Neural cell (in vitro differentiated cells): Measurements from ENCODE around the gene CALML4. TPM values are rescaled to one million over a fixed set of nuclear protein-coding genes. Genes with fewer than 3 reads are reported as not detected.

Experiments
- H2AFZ ChIP-seq: fragments of 200-600, 300-800 bp; sonication (generic), shearing (Covaris generic); 2 replicates; pipeline ENCODE4 v1.6.0; 2014; ENCODE audit warnings: low read depth, mild to moderate bottlenecking, antibody characterized with exemption, low read length, moderate library complexity
- H3F3A ChIP-seq: fragments of 200-600 bp; shearing (Covaris generic); 2 replicates; pipeline ENCODE4 v1.6.1; 2016; ENCODE audit warnings: mild to moderate bottlenecking, moderate library complexity, mixed read lengths, antibody characterized with exemption, low read length; ENCODE audit not compliant: insufficient read depth, poor library complexity, severe bottlenecking
- H3K27ac ChIP-seq: fragments of 200-600, 300-800 bp; sonication (generic), shearing (Covaris generic); 2 replicates; pipeline ENCODE4 v1.5.1; 2014; ENCODE audit warnings: mild to moderate bottlenecking, low read length, moderate library complexity
- H3K27me3 ChIP-seq: fragments of 300-800, 200-600 bp; sonication (generic), shearing (Covaris generic); 2 replicates; pipeline ENCODE4 v1.6.0; 2014; ENCODE audit warnings: mild to moderate bottlenecking, low read depth, low read length, moderate library complexity; ENCODE audit not compliant: insufficient read depth
- H3K36me3 ChIP-seq: fragments of 300-800, 200-600 bp; sonication (generic), shearing (Covaris generic); 2 replicates; pipeline ENCODE4 v1.5.1; 2014; ENCODE audit warnings: mild to moderate bottlenecking, antibody characterized with exemption, low read length, moderate library complexity; ENCODE audit not compliant: insufficient read depth
- H3K4me2 ChIP-seq: fragments of 300-800, 200-600 bp; sonication (generic), shearing (Covaris generic); 2 replicates; pipeline ENCODE4 v1.6.0; 2014; ENCODE audit warnings: mild to moderate bottlenecking, low read length
- H3K4me3 ChIP-seq: fragments of 300-800, 200-600 bp; sonication (generic), shearing (Covaris generic); 2 replicates; pipeline ENCODE4 v1.5.1; 2014; ENCODE audit warnings: mild to moderate bottlenecking, low read length, moderate library complexity
- H3K79me2 ChIP-seq: fragments of 200-600 bp; shearing (Covaris generic); replicated peaks from 2 replicates; pipeline ENCODE4 v1.6.0; 2014; ENCODE audit warnings: mild to moderate bottlenecking, low read length, moderate library complexity; ENCODE audit not compliant: insufficient read depth
- H3K9ac ChIP-seq: fragments of 300-800, 200-600 bp; sonication (generic), shearing (Covaris generic); 2 replicates; pipeline ENCODE4 v1.6.1; 2016; ENCODE audit warnings: mild to moderate bottlenecking, low read length, mixed read lengths
- H3K9me2 ChIP-seq: fragments of 200-600 bp; shearing (Covaris generic); 2 replicates; pipeline ENCODE4 v1.6.1; 2016; ENCODE audit warnings: mild to moderate bottlenecking, low read length, mixed read lengths; ENCODE audit not compliant: insufficient read depth
- H3K9me3 ChIP-seq: fragments of 200-600, 300-800 bp; sonication (generic), shearing (Covaris generic); 2 replicates; pipeline ENCODE4 v1.6.1; 2016; ENCODE audit warnings: mild to moderate bottlenecking, mixed run types, low read length, moderate library complexity, mixed read lengths
- H4K20me1 ChIP-seq: fragments of 200-600 bp; shearing (Covaris generic); 2 replicates; pipeline ENCODE4 v1.6.1; 2016; ENCODE audit warnings: mild to moderate bottlenecking, mixed run types; ENCODE audit not compliant: insufficient read depth
- EP300 ChIP-seq: fragments of 450-650 bp; conservative IDR thresholded peaks from 2 replicates; pipeline ENCODE4 v1.6.1; 2014; ENCODE audit warnings: antibody characterized with exemption, mild to moderate bottlenecking, moderate library complexity; ENCODE audit not compliant: poor library complexity, severe bottlenecking
- EZH2 ChIP-seq: fragments of 200-600, 300-800 bp; shearing (Covaris generic), sonication (generic); IDR thresholded peaks from 2 replicates; pipeline ENCODE4 v1.6.1; 2014; ENCODE audit warnings: antibody characterized with exemption, low read length, borderline replicate concordance, mild to moderate bottlenecking; ENCODE audit not compliant: insufficient read depth, poor library complexity, severe bottlenecking
- MXI1 ChIP-seq: fragments of 450-650 bp; conservative IDR thresholded peaks from 2 replicates; pipeline ENCODE4 v1.6.1; 2014; ENCODE audit warnings: antibody characterized with exemption, mild to moderate bottlenecking; ENCODE audit not compliant: poor library complexity, severe bottlenecking
- POLR2AphosphoS5 ChIP-seq: IDR thresholded peaks from 2 replicates; pipeline ENCODE4 v1.6.1; 2012
- RAD21 ChIP-seq: fragments of 450-650 bp; conservative IDR thresholded peaks from 2 replicates; pipeline ENCODE4 v1.6.1; 2014; ENCODE audit warnings: antibody characterized with exemption, mild to moderate bottlenecking, moderate library complexity
- SMC3 ChIP-seq: fragments of 450-650 bp; conservative IDR thresholded peaks from 2 replicates; pipeline ENCODE4 v1.6.1; 2014; ENCODE audit warnings: antibody characterized with exemption, mild to moderate bottlenecking, moderate library complexity; ENCODE audit not compliant: poor library complexity
- TAF1 ChIP-seq: IDR thresholded peaks from 2 replicates; pipeline ENCODE4 v1.6.1; 2012; ENCODE audit warnings: low read depth
- polyA plus RNA-seq: library from polyadenylated mRNA; depleted of rRNA; stranded (reverse); fragments of >200 nt; gene quantifications from 2 replicates; pipeline ENCODE4 v1.2.3, GENCODE V29; 2014
- TF ChIP-seq, protein P1 (sequence below): IDR thresholded peaks from 2 replicates; pipeline ENCODE4 v1.6.1; 2012; ENCODE audit warnings: borderline replicate concordance
- TF ChIP-seq, protein P2 (sequence below): fragments of 450-650 bp; IDR thresholded peaks from 2 replicates; pipeline ENCODE4 v1.5.1; 2014; ENCODE audit warnings: antibody characterized with exemption, mild to moderate bottlenecking, moderate library complexity; ENCODE audit not compliant: poor library complexity, severe bottlenecking

The CALML4 gene
- polyA plus RNA-seq, 1 donor from 2014 or later: 0.43 TPM

DNA sequence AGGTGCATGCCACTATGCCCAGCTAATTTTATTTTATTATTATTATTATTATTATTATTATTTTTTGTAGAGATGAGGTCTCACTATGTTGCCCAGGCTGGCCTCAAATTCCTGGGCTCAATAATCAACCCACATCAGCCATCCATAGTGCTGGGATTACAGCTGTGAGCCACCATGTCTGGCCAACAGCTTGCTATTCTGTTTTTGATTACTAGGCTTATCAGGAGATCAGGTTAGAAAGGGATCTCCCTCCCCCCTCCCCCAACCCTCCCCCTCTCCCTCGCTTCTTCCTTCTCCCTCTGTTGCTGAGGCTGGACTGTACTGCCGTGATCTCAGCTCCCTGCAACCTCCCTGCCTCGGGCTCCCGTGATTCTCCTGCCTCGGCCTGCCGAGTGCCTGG lies 15.8 kb upstream of the CALML4 start (continued):
- no peak for TF ChIP-seq SMC3

- Histone ChIP-seq H3K9me3 (no peaks in the 10 kb centered on the region), H3K79me2 (no peaks in the 10 kb centered on the region), H3K9me2 (no peaks in the 10 kb centered on the region), H3K27ac (no peak overlapping the region), H3K4me2 (no peak overlapping the region), H4K20me1 (no peaks in the 10 kb centered on the region), H2AFZ (no peak overlapping the region), H3K4me3 (no peak overlapping the region), H3K27me3 (no peaks in the 10 kb centered on the region), H3K36me3 (no peaks in the 10 kb centered on the region), H3F3A (no peaks in the 10 kb centered on the region), H3K9ac (no peak overlapping the region)
- TF ChIP-seq SMC3 (no peak), EP300 (no peak), TAF1 (no peak), EZH2 (no peak), POLR2AphosphoS5 (no peak), RAD21 (no peak), MXI1 (no peak)
- TF ChIP-seq, protein P1, sequence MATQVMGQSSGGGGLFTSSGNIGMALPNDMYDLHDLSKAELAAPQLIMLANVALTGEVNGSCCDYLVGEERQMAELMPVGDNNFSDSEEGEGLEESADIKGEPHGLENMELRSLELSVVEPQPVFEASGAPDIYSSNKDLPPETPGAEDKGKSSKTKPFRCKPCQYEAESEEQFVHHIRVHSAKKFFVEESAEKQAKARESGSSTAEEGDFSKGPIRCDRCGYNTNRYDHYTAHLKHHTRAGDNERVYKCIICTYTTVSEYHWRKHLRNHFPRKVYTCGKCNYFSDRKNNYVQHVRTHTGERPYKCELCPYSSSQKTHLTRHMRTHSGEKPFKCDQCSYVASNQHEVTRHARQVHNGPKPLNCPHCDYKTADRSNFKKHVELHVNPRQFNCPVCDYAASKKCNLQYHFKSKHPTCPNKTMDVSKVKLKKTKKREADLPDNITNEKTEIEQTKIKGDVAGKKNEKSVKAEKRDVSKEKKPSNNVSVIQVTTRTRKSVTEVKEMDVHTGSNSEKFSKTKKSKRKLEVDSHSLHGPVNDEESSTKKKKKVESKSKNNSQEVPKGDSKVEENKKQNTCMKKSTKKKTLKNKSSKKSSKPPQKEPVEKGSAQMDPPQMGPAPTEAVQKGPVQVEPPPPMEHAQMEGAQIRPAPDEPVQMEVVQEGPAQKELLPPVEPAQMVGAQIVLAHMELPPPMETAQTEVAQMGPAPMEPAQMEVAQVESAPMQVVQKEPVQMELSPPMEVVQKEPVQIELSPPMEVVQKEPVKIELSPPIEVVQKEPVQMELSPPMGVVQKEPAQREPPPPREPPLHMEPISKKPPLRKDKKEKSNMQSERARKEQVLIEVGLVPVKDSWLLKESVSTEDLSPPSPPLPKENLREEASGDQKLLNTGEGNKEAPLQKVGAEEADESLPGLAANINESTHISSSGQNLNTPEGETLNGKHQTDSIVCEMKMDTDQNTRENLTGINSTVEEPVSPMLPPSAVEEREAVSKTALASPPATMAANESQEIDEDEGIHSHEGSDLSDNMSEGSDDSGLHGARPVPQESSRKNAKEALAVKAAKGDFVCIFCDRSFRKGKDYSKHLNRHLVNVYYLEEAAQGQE: no peak
- TF ChIP-seq, protein P2, sequence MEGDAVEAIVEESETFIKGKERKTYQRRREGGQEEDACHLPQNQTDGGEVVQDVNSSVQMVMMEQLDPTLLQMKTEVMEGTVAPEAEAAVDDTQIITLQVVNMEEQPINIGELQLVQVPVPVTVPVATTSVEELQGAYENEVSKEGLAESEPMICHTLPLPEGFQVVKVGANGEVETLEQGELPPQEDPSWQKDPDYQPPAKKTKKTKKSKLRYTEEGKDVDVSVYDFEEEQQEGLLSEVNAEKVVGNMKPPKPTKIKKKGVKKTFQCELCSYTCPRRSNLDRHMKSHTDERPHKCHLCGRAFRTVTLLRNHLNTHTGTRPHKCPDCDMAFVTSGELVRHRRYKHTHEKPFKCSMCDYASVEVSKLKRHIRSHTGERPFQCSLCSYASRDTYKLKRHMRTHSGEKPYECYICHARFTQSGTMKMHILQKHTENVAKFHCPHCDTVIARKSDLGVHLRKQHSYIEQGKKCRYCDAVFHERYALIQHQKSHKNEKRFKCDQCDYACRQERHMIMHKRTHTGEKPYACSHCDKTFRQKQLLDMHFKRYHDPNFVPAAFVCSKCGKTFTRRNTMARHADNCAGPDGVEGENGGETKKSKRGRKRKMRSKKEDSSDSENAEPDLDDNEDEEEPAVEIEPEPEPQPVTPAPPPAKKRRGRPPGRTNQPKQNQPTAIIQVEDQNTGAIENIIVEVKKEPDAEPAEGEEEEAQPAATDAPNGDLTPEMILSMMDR: no peak
Measured at GRCh38 chr15:68220489-68220888, 15.4 kb upstream of the CALML4 start.

GRCh38 chr15:68218847-68219798 lies 14.0 kb upstream of the CALML4 start:
- no peaks in the 10 kb centered on the region for H3K9me3 ChIP-seq
- no peaks in the 10 kb centered on the region for H4K20me1 ChIP-seq
- H3K36me3 ChIP-seq: no peaks in the 10 kb centered on the region
- no peak for TF ChIP-seq MXI1
- no peak for TF ChIP-seq EP300
- no peak for TF ChIP-seq EZH2
- TF ChIP-seq, protein P1: no peak
- TF ChIP-seq TAF1: no peak
- no peaks in the 10 kb centered on the region for H3F3A ChIP-seq
- no peak overlapping the region for H3K27ac ChIP-seq
- H3K9me2 ChIP-seq: no peaks in the 10 kb centered on the region
- no peaks in the 10 kb centered on the region for H3K79me2 ChIP-seq
- no peak overlapping the region for H3K9ac ChIP-seq
- no peak overlapping the region for H3K4me3 ChIP-seq
- no peak overlapping the region for H3K4me2 ChIP-seq
- H3K27me3 ChIP-seq: no peaks in the 10 kb centered on the region
- no peak overlapping the region for H2AFZ ChIP-seq
